T1000 (cell line): ENCODE results near the gene TASP1.
"Not testable (repeated sequence)": the region's sequence is repeated elsewhere in the genome, so short reads cannot be mapped to it uniquely, and the experiment has no call there.

Experiments
- DNase-seq: peaks from one replicate; lab custom pipeline; 2025; ENCODE audit warnings: mixed read lengths; lab: John Stamatoyannopoulos, UW

TASP1 gene

GRCh38 chr20:13493143-13493542 is 145.6 kb downstream of the TASP1 start:
- DNase-seq = no peak

GRCh38 chr20:13492001-13492481 is 146.7 kb downstream of the TASP1 start:
- DNase-seq = no peak

- no peak for DNase-seq
Measured at GRCh38 chr20:13487202-13487601, 151.5 kb downstream of the TASP1 start.

GRCh38 chr20:13486694-13487093 is 152.0 kb downstream of the TASP1 start:
- no peak for DNase-seq

- no peak for DNase-seq
Measured at GRCh38 chr20:13485576-13485975, 153.2 kb downstream of the TASP1 start.

GRCh38 chr20:13485019-13485418 is 153.7 kb downstream of the TASP1 start:
- not testable (repeated sequence) for DNase-seq

- DNase-seq = not testable (repeated sequence)
Measured at GRCh38 chr20:13483472-13483871, 155.3 kb downstream of the TASP1 start.

- DNase-seq = no peak
Measured at GRCh38 chr20:13478366-13478765, 160.4 kb downstream of the TASP1 start.

GRCh38 chr20:13474467-13474866 is 164.3 kb downstream of the TASP1 start:
- no peak for DNase-seq

GRCh38 chr20:13469262-13469661 is 169.5 kb downstream of the TASP1 start:
- no peak for DNase-seq

GRCh38 chr20:13468166-13468565 is 170.6 kb downstream of the TASP1 start:
- DNase-seq = no peak

- no peak for DNase-seq
Measured at GRCh38 chr20:13464702-13465101, 174.0 kb downstream of the TASP1 start.

GRCh38 chr20:13461849-13462458 is 176.8 kb downstream of the TASP1 start:
- no peak for DNase-seq

- DNase-seq = no peak
Measured at GRCh38 chr20:13458860-13459451, 179.8 kb downstream of the TASP1 start.

GRCh38 chr20:13457487-13457886 is 181.2 kb downstream of the TASP1 start:
- DNase-seq = no peak

- DNase-seq = no peak
Measured at GRCh38 chr20:13455713-13456112, 183.0 kb downstream of the TASP1 start.

GRCh38 chr20:13453367-13453766 is 185.4 kb downstream of the TASP1 start:
- DNase-seq = no peak

GRCh38 chr20:13452470-13453124 is 186.1 kb downstream of the TASP1 start:
- no peak for DNase-seq

- DNase-seq = no peak
Measured at GRCh38 chr20:13449868-13450434, 188.8 kb downstream of the TASP1 start.

- DNase-seq = no peak
Measured at GRCh38 chr20:13447385-13448180, 191.1 kb downstream of the TASP1 start.

GRCh38 chr20:13443690-13444089 is 195.0 kb downstream of the TASP1 start:
- DNase-seq = no peak

GRCh38 chr20:13442986-13443385 is 195.7 kb downstream of the TASP1 start:
- DNase-seq = no peak
